ENCODE data around the gene TNXB.
A peak's percentile ranks its signal among the peaks of the same experiment; 100 is the strongest.

The TNXB gene

DNA sequence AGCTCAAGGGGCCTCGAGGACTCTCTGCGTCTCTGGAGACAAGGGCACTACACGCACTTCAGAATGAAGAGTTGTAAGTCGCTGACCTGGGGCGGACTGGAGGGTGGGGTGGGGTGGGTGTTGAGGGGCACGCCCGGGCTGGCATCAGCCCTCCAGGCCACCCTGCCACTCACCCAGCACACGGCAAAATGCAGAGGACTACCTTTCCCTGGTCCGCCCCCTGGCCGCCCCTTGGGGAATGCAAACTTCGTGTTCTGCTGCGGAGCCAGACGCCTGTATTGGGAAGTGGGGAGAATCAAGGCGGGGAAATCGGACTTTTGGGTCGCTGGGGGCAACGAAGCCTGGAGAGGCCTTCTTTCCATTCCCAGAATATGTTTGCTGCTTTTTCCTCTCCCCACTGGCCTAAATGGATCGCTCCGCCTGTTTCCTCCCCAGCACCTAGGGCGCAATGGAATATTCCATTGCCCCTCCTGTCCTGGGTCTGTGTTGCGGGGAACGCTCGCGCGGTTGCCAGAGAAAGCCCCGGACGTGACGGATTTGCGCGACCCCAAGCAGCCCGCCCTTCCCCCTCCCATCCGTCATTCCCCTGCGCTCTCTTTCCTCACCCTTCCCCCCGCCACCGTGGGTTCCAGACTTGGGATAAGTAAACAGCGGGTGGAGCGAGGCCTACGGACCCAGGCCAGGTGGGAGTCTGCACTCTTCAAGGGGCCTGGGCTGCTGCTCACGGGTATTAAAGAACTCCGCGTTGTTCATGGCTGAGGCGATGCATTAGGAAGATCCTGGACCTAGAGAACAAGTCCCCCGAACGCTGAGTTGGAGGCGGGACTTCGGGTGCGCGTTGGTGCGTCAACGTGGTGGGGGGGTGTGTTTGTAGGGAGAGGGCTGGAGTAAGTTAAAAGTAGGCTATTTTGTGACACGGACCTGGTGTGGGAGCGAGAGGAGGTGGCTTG is 44.7 kb upstream of the TNXB start, which contains the start of gene PPT2:
Gene PPT2 (plus strand): TSS at position 578 of the 950 bp plus-strand sequence. CDS start 454 bp downstream, outside the sequence.
- H3K4me1 ChIP-seq (ENCODE audit: insufficient read depth, poor library complexity, severe bottlenecking): peaks cover 6% of the 10 kb centered on the region
- DNase-seq (ENCODE audit: low spot score) (peak; percentile 92), ATAC-seq (ENCODE audit: low read depth) (peak; percentile 65)
- TF ChIP-seq, protein P1, sequence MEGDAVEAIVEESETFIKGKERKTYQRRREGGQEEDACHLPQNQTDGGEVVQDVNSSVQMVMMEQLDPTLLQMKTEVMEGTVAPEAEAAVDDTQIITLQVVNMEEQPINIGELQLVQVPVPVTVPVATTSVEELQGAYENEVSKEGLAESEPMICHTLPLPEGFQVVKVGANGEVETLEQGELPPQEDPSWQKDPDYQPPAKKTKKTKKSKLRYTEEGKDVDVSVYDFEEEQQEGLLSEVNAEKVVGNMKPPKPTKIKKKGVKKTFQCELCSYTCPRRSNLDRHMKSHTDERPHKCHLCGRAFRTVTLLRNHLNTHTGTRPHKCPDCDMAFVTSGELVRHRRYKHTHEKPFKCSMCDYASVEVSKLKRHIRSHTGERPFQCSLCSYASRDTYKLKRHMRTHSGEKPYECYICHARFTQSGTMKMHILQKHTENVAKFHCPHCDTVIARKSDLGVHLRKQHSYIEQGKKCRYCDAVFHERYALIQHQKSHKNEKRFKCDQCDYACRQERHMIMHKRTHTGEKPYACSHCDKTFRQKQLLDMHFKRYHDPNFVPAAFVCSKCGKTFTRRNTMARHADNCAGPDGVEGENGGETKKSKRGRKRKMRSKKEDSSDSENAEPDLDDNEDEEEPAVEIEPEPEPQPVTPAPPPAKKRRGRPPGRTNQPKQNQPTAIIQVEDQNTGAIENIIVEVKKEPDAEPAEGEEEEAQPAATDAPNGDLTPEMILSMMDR (IDR thresholded peaks at IDR 0.05; ENCODE audit: poor library complexity, severe bottlenecking): no peak
- H3K27me3 ChIP-seq (ENCODE audit: insufficient read depth, poor library complexity, severe bottlenecking): no peaks in the 10 kb centered on the region
- peak within 1 kb of the TSS; percentile 89 for H3K27ac ChIP-seq (ENCODE audit: poor library complexity, severe bottlenecking)
- peaks cover 35% of the 10 kb centered on the region for H3K36me3 ChIP-seq (ENCODE audit: low read depth)
- H3K4me3 ChIP-seq (ENCODE audit: severe bottlenecking): peak within 1 kb of the TSS; percentile 65
- H3K9me3 ChIP-seq (ENCODE audit: severe bottlenecking): no peaks in the 10 kb centered on the region

DNA sequence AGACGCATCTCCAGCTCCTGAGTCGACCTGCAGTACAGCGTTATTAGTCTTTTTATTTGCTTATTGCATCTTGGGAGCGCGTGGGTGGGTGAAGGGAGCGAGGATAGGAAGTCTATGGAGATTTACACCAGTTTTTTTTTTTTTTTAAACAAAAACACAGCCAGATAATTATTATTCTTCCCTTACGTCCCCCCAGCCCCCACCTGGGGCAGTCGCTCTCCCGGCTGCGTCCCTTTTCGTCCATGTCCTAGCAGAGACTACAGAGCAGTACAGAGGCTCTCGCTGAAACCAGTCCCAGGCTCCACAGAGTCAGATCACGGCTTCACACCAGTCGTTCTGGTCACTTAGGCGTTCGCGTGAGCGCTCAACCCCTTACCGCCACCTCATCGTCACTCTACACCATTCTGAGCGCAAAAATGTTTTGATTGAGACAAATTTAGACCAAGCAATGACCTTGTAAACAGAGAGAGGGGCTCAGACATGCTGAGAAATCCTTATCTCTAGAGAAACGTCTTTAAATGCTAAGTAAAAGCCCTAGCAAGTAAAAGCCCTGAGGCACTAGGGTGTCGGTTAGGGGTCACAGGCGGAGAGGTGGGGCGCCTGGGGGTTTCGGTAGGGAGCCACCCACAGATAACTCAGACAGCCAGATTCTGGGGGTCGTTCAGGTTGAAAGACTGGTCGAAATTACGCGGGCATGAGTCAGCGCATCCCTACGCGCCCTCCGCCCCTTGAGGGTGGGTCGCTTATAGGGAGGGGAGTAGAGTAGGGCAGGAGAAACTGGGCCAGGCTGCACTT is 43.8 kb upstream of the TNXB start:
- Histone ChIP-seq H3K27ac (ENCODE audit: poor library complexity, severe bottlenecking) (peak overlapping the region; percentile 89), H3K4me1 (ENCODE audit: insufficient read depth, poor library complexity, severe bottlenecking) (peaks cover 6% of the 10 kb centered on the region), H3K4me3 (ENCODE audit: severe bottlenecking) (peak overlapping the region; percentile 65), H3K9me3 (ENCODE audit: severe bottlenecking) (no peaks in the 10 kb centered on the region), H3K36me3 (ENCODE audit: low read depth) (peaks cover 26% of the 10 kb centered on the region), H3K27me3 (ENCODE audit: insufficient read depth, poor library complexity, severe bottlenecking) (no peaks in the 10 kb centered on the region)
- peak; percentile 52 for ATAC-seq (ENCODE audit: low read depth)
- TF ChIP-seq, protein P1 (IDR thresholded peaks at IDR 0.05; ENCODE audit: poor library complexity, severe bottlenecking): no peak
- no peak for DNase-seq (ENCODE audit: low spot score)

DNA sequence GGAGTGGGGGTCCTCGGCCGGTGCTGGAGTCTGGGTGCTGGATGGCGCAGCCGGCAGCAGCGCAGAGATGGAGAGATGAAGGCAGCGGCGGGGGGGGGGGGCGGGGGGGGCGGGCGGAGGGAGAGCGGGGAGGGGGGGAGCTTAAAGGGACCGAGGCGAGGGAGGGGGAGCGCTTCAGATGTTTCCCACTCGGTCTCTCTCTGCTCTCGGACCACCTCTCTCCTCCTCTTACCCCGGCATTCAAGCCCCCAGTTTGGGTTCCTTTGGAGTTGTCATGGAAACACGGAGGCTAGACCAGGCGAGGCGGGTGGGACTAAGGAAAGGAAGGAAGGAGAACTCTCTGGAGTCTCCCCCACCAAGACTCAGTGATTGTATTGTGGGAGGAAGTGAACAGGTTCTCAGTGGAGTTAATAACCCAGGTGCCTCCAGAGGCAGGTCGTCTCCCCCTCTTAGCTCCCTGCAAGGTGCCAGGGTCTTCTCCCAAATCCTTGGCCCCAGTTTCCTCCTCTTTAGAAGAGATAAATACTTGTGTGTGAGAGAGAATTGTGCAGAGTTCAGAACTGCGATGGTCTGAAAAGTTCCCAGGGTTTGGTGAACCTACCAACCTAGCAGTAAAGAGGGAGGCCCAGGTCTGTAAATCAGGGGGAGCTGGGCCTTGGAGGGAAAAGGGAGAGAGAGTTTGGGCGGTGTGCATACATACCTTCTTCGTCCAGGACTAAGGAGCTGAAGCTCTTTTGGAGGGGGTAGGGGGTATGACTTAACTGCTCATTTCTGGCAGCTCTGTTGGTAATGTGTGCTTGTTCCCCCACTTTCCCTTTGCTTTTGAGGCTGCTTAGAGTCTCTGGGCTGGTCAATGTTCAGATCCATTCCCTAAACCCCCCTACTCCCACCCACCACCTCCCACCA is 43.0 kb upstream of the TNXB start, which contains the start of gene PRRT1:
Gene PRRT1 (minus strand): TSS at position 77 of the 906 bp plus-strand sequence. CDS start 112 bp downstream, outside the sequence.
- Histone ChIP-seq H3K4me3 (ENCODE audit: severe bottlenecking) (peak within 1 kb of the TSS; percentile 65), H3K36me3 (ENCODE audit: low read depth) (peaks cover 18% of the 10 kb centered on the region)
- no peak for ATAC-seq (ENCODE audit: low read depth)

DNA sequence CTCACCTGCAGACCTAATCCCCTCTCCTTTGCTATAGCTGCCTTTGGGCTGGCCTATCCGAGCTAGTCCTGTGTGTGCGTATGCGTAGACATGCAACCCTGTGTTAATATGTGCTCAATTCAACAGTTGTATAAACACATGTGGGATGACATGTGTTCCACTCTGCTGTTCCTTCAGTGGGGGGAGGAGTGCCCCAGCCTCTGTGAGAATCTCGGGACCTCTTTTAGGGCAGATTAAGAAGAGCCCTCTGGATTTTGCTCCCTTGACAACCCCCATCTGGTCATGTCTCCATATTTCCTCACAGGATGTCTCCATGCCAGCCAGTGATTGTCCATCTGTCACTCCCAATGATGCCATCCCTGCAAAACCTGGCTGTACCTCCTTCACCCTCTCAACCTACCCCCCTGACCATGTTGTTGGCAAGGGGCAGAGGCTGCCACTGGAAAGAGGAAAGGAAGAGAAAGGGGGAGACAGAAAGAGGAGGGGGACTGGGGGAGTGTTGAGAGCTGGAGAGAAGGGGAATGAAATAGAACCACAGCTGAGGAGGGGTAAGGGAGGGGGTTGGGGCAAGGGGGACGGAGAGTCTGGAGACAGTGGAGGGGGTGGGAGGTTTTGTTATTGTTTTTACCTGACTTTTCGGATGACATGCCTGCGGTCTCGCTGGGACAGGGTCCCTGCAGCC is 42.2 kb upstream of the TNXB start:
- Histone ChIP-seq H3K27ac (ENCODE audit: poor library complexity, severe bottlenecking) (no peak overlapping the region), H3K4me3 (ENCODE audit: severe bottlenecking) (no peak overlapping the region), H3K4me1 (ENCODE audit: insufficient read depth, poor library complexity, severe bottlenecking) (peaks cover 6% of the 10 kb centered on the region), H3K9me3 (ENCODE audit: severe bottlenecking) (no peaks in the 10 kb centered on the region), H3K36me3 (ENCODE audit: low read depth) (peaks cover 10% of the 10 kb centered on the region), H3K27me3 (ENCODE audit: insufficient read depth, poor library complexity, severe bottlenecking) (no peaks in the 10 kb centered on the region)
- TF ChIP-seq, protein P1 (IDR thresholded peaks at IDR 0.05; ENCODE audit: poor library complexity, severe bottlenecking): no peak
- DNase-seq (ENCODE audit: low spot score) (no peak), ATAC-seq (ENCODE audit: low read depth) (no peak)

More for the DNA sequence above, 43.0 kb upstream of the TNXB start, which contains the start of gene PRRT1:
- peaks cover 6% of the 10 kb centered on the region for H3K4me1 ChIP-seq (ENCODE audit: insufficient read depth, poor library complexity, severe bottlenecking)
- TF ChIP-seq, protein P1 (IDR thresholded peaks at IDR 0.05; ENCODE audit: poor library complexity, severe bottlenecking): no peak
- H3K27me3 ChIP-seq (ENCODE audit: insufficient read depth, poor library complexity, severe bottlenecking): no peaks in the 10 kb centered on the region
- no peaks in the 10 kb centered on the region for H3K9me3 ChIP-seq (ENCODE audit: severe bottlenecking)
- DNase-seq (ENCODE audit: low spot score): no peak
- peak within 1 kb of the TSS; percentile 89 for H3K27ac ChIP-seq (ENCODE audit: poor library complexity, severe bottlenecking)
